ENCODE results near the gene CS.

DNA sequence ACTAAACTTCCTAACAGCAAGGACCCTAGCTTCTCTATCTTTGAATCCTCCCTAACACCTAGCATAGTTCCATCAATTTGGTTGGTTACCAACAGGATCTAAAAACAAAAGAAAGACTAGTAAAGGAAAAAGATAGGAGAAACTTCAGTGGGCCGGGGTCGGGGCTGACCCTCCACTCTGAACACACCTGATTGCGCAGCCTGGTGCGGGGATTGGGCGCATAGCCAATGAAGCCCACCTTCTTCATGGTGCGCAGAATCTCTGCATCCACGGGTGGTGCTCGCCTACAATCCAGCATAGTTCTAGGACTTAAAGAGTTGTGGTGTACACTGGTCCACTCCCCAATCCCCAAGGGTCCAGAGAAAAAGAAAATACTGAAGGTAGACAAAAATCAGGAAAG lies 26.0 kb upstream of the CS start:
- TF ChIP-seq MXI1 (conservative IDR thresholded peaks at IDR 0.05; ENCODE audit: poor library complexity, severe bottlenecking) (no peak), SMC3 (conservative IDR thresholded peaks at IDR 0.05; ENCODE audit: poor library complexity) (no peak)
- TF ChIP-seq, protein P1, sequence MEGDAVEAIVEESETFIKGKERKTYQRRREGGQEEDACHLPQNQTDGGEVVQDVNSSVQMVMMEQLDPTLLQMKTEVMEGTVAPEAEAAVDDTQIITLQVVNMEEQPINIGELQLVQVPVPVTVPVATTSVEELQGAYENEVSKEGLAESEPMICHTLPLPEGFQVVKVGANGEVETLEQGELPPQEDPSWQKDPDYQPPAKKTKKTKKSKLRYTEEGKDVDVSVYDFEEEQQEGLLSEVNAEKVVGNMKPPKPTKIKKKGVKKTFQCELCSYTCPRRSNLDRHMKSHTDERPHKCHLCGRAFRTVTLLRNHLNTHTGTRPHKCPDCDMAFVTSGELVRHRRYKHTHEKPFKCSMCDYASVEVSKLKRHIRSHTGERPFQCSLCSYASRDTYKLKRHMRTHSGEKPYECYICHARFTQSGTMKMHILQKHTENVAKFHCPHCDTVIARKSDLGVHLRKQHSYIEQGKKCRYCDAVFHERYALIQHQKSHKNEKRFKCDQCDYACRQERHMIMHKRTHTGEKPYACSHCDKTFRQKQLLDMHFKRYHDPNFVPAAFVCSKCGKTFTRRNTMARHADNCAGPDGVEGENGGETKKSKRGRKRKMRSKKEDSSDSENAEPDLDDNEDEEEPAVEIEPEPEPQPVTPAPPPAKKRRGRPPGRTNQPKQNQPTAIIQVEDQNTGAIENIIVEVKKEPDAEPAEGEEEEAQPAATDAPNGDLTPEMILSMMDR (IDR thresholded peaks at IDR 0.05; ENCODE audit: poor library complexity, severe bottlenecking): no peak
